CD4-positive, alpha-beta T cell treated with Interleukin-12 subunit alpha and Interleukin-12 subunit beta, for 1 hour (primary cell): ENCODE data around the gene METTL16.
A peak's percentile ranks its signal among the peaks of the same experiment; 100 is the strongest.
"Not testable (repeated sequence)": the region's sequence is repeated elsewhere in the genome, so short reads cannot be mapped to it uniquely, and the experiment has no call there.

ENCODE experiments used
- DNase-seq: peaks from one replicate; pipeline ENCODE4 v3.0.0-alpha.2; 2020

Gene METTL16

DNA sequence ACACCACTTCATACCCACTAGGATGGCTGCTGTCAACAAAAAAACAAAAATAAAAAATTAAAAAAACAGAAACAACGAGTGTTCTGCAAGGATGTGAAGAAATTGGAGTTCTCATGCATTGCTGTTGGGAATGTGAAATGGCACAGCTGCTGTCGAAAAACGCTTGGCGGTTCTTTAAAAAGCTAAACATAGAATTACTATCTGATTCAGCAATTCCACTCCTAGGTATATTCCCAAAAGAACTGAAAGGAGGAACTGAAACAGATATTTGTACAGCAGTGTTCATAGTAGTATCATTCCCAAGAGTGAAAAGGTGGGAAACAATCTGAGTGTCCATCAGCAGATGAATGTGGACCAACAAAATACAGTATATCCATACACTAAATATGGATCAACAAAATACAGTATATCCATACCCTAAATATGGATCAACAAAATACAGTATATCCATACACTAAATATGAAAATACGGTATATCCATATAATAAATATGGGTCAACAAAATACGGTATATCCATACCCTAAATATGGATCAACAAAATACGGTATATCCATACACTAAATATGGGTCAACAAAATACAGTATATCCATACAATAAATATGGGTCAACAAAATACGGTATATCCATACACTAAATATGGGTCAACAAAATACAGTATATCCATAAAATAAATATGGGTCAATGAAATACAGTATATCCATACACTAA lies 8.7 kb downstream of the METTL16 start:
- no peak for DNase-seq

DNA sequence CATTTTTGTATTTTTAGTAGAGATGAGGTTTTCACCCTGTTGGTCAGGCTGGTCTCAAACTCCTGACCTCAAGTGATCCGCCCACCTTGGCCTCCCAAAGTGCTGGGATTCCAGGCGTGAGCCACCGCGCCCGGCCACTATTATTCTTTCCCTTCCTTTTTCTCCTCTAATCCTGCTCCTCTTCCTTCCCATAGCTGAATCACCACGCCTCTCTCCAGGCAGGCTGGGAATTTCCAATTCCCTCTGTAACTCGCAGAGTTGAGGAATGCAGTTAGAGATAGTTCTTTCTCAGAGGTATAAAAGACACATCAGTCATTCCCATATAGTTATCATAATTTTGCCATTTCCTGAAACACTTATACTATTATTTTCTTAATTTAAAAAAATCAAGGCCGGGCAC lies 11.2 kb downstream of the METTL16 start:
- DNase-seq, result no peak

GRCh38 chr17:2489286-2489685 lies 22.4 kb downstream of the METTL16 start:
- DNase-seq, result not testable (repeated sequence)

GRCh38 chr17:2487306-2487705 lies 24.4 kb downstream of the METTL16 start:
- no peak for DNase-seq

- not testable (repeated sequence) for DNase-seq
These were observed 25.0 kb downstream of the METTL16 start for GRCh38 chr17:2486709-2487108.

DNA sequence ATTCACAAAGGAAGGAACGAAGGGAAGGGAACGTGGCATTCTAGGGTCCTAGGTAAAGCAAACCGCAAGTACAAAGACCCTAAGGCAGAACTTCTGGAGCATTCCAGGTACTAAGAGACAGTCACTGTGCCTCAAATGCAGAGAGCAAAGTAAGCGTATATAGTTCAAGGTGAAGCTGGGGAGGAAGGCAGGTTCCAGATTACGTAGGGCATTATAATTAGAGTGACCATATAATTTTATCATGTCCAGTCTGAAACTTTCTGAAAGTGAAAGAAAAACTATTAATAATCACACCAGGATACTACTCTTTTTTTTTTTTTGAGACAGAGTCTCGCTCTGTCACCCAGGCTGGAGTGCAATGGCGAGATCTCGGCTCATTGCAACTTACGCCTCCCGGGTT lies 25.7 kb downstream of the METTL16 start:
- no peak for DNase-seq

DNA sequence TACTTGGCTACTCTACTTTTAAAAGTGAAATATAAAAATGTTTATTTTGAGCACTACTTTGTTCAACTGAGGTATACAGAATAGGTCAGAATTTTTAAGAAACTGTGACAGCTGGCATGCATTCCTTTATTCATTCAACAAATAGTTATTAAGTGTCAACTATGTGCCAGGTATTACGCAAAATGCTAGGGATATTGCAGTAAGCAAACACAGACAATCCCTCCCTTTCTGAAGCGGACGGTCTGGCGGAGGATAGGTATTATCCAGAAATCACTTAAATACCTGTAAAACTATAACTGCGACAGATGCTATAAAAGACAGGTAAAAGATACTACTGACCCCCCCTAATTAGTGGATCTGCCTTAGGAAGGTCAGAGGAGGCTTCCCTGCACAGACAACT lies 26.1 kb downstream of the METTL16 start:
- DNase-seq, result no peak

GRCh38 chr17:2484876-2485275 lies 26.8 kb downstream of the METTL16 start:
- DNase-seq, result no peak

- DNase-seq, result no peak
These were observed 28.6 kb downstream of the METTL16 start for GRCh38 chr17:2483084-2483483.

GRCh38 chr17:2482218-2482617 lies 29.5 kb downstream of the METTL16 start:
- peak; percentile 44 for DNase-seq

DNA sequence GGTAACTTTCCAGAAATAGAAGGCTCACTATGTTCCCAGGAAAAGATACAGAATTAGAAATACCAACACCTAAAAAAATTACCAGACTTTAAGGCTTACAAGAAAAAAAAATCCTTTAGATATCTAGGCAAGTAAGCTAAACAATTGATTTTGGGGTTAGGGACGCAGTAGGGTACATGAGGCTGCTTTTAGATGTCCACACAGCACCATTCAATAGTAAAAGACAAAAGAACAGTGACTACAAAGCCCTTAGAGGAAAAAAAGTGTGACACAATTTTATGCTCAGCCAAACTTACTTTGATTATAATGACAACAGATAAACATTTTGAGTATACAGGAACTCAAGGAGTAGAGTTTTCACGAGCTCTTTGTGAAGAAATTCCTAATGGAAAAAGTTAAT lies 29.9 kb downstream of the METTL16 start:
- DNase-seq, result peak; percentile 1

DNA sequence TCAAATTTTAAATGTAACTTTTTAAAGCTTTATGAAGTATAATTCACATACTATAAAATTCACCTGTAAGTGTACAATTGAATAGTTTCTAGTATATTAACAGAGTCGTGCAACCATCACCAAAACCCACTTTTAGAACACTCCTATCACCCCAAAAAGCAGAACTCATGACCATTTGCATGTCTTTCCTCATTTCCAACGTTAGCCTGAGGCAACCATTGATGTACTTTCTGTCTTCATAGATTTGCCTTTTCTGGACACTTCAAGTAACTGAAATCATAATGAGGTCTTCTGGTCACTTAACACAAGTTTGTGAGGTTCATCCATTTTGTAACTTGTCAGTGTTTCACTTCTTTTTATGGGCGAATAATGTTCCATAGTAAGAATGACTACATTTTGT lies 33.2 kb downstream of the METTL16 start:
- no peak for DNase-seq

- DNase-seq, result no peak
These were observed 36.6 kb downstream of the METTL16 start for GRCh38 chr17:2475056-2475455.

DNA sequence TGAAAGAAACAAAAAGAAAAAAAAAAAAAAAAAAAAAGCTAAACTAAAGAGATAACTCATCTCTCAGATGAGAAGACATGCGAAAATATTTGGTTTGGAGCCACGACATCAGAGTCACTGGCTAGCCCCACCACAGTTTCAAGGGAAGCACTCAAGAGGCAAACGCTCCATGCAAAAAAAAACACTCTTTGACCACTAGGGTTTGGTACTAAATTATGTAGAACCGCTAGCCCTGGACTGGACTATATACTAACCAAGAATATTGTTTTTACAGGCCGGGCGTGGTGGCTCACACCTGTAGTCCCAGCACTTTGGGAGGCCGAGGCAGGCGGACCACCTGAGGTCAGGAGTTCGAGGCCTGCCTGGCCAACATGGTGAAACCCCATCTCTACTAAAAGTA lies 37.3 kb downstream of the METTL16 start:
- no peak for DNase-seq

DNA sequence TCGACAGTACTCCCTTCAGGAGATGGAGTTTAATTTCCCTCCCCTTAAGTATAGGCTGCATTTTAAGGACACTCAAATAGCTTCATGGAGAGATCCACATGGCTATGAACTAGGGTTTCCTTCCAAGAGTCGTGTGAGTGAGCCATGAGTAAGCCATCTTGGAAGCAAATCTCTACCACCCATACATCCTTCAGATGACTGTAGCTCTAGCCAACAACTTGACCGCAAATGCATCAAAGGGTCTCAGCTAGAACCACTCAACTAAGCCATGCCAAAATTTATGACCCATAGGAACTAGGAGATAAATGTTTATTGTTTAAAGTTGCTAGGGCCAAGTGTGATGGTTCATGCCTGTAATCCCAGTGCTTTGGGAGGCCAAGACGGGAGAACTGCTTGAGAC lies 43.4 kb downstream of the METTL16 start:
- no peak for DNase-seq

DNA sequence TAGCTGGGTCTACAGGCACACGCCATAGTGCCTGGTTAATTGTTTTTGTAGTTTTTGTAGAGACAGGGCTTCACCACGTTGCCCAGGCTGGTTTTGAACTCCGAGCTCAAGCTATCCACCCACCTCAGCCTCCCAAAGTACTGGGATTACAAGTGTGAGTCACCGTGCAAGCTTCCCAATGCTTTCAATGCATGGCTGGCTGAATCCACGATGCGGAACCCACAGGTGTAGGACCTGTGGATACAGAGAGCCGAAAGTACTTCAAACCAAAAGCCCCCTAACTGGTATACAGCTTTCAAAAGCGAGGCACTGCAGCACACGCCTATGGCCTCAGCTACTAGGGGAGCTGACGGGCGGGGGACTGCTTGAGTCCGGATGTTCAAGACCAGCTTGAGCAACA lies 44.8 kb downstream of the METTL16 start:
- DNase-seq, result no peak

DNA sequence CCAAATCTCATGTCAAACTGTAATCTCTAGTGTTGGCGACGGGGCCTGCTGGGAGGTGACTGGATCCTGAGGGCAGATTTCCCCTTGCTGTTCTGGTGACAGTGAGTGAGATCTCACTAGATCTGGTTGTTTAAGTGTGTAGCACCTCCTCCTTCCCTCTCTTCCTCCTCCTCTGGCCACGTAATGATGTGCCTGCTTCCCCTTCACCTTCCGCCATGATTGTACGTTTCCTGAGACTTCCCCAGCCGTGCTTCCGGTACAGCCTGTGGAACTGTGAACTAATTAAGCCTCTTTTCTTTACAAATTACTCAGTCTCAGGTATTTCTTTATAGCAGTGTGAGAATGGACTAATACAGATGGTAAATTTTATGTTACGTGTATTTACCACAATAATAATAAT lies 49.2 kb downstream of the METTL16 start:
- no peak for DNase-seq

DNA sequence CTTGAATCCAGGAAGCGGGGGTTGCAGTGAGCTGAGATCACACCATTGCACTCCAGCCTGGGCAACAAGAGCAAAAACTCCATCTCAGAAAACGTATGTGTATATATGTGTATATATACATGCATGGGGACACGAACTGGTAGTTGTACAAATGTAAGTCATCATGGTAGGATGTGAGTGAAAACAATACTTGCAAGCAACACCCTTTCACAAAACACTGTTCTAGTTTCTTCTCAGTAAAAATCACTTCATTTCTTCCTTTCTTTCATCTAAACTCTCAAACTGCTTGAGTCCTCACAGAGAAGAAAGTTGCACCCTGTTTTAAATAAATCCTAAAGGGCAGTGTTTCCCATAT lies 51.8 kb downstream of the METTL16 start:
- no peak for DNase-seq

DNA sequence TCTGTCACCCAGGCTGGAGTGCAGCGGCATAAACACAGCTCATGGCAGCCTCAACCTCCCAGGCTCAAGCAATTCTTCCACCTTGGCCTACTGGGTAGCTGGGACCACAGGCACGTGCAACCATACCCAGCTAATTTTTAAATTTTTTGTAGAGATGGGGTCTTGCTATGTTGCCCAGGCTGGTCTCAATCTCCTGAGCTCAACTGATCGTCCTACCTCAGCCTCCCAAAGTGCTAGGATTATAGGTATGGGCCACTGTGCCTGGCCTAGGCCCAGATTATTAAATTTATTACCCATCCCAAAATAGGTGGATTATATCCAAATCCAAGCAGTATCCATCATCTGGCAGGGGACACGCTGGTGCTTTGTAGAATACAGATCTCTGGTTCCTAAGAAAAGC lies 53.8 kb downstream of the METTL16 start:
- DNase-seq, result no peak

GRCh38 chr17:2456475-2456874 lies 55.2 kb downstream of the METTL16 start:
- no peak for DNase-seq

DNA sequence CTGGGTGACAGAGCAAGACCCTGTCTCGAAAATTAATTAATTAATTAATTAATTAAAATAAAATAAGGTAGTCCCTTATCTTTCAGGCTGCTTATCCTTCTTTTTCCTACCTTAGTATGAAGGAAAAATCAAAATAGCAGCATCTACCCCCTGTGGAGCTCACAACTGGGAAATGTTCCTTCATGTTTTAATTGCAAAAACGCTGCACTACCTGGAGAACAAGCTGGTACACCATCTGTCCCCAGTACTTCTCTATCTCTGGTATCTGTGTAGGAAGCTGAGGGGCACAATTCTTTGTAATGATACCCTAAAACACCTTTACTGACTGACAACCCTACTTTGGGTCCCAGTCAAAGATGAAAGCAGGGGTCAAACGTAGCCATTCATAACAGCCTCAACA lies 55.7 kb downstream of the METTL16 start:
- no peak for DNase-seq

GRCh38 chr17:2453866-2454265 lies 57.8 kb downstream of the METTL16 start:
- DNase-seq, result no peak

DNA sequence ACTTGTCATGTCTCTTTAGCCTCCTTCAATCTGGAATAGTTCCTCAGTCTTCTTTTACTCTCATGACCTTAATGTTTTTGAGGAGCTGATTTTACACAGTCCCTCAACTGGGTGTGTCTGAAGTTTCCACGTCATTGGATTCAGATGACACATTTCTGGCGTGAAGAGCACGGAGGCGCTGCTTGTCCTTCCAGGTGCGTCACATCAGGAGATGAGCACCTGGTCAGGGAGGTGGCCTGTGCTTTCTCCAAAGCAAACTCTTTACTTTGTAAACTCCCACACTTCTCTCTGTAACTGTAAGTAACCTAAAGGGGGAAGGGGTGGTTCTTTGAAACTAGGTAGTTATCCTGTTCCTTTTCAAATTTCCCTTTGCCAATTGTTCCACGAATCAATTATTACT lies 58.4 kb downstream of the METTL16 start:
- no peak for DNase-seq

- no peak for DNase-seq
These were observed 59.4 kb downstream of the METTL16 start for GRCh38 chr17:2452216-2452750.

GRCh38 chr17:2450016-2450650 lies 61.6 kb downstream of the METTL16 start:
- DNase-seq, result no peak
